H1 (cell line): ENCODE results near the gene SYT10. TPM values are rescaled to one million over a fixed set of nuclear protein-coding genes. Genes with fewer than 3 reads are reported as not detected.
A peak's percentile ranks its signal among the peaks of the same experiment; 100 is the strongest.

ENCODE experiments used
- CTCF ChIA-PET: fragments of 300-600 bp; sonication (Branson Sonifier 250); formaldehyde crosslinking; loops from one replicate; lab custom pipeline; 2021; ENCODE audit not compliant: partially characterized antibody; lab: Charles Lee
- POLR2A ChIA-PET: fragments of 300-600 bp; sonication (Branson Sonifier 250); formaldehyde crosslinking; loops from one replicate; lab custom pipeline; 2021; ENCODE audit warnings: inconsistent platforms; ENCODE audit not compliant: partially characterized antibody; lab: Charles Lee
- DNase-seq, 2 experiments: peaks; one replicate each; pipeline versions ENCODE4 v3.0.0 to v3.0.0-alpha.2; 2010 to 2022; ENCODE audit warnings: low spot score in 2 of 2, low read depth in 1 of 2, mixed read lengths in 1 of 2
- FAIRE-seq: peaks from 2 replicates; lab custom pipeline; 2011; peaks lifted over from hg19 to GRCh38; lab: Jason Lieb, UNC
- H2AFZ ChIP-seq: 2 replicates; pipeline ENCODE4 v1.8.1; 2012; ENCODE audit warnings: low read length, inconsistent platforms
- H2AK5ac ChIP-seq: 2 replicates; pipeline ENCODE4 v1.6.1; 2013; ENCODE audit warnings: low read depth, low read length
- H2BK120ac ChIP-seq: replicated peaks from 2 replicates; pipeline ENCODE3; 2013; ENCODE audit warnings: low read depth, low read length, inconsistent platforms
- H2BK12ac ChIP-seq: 2 replicates; pipeline ENCODE4 v1.6.1; 2013; ENCODE audit warnings: low read depth, low read length
- H2BK15ac ChIP-seq: 2 replicates; pipeline ENCODE4 v1.6.1; 2013; ENCODE audit warnings: low read length
- H2BK20ac ChIP-seq: 2 replicates; pipeline ENCODE4 v1.6.1; 2013; ENCODE audit warnings: low read length
- H2BK5ac ChIP-seq: 2 replicates; pipeline ENCODE4 v1.6.1; 2013; ENCODE audit warnings: low read depth, low read length
- H3K14ac ChIP-seq: 2 replicates; pipeline ENCODE4 v1.6.1; 2013; ENCODE audit warnings: inconsistent platforms; ENCODE audit not compliant: insufficient read length
- H3K18ac ChIP-seq: 2 replicates; pipeline ENCODE4 v1.6.1; 2013; ENCODE audit warnings: low read length; ENCODE audit errors: extremely low read depth
- H3K23ac ChIP-seq: 2 replicates; pipeline ENCODE4 v1.6.1; 2013; ENCODE audit warnings: inconsistent platforms; ENCODE audit not compliant: insufficient read length
- H3K23me2 ChIP-seq: 2 replicates; pipeline ENCODE4 v1.6.1; 2013; ENCODE audit warnings: low read depth, low read length
- H3K27ac ChIP-seq: 2 replicates; pipeline ENCODE4 v1.6.1; 2011; ENCODE audit warnings: low read depth, low read length, inconsistent platforms
- H3K27me3 ChIP-seq, 4 experiments: replicated peaks in 1 of 4; 1 replicate in 1 of 4; 2 replicates in 3 of 4; pipeline versions ENCODE4 v1.6.1 to v1.8.1; 2011 to 2013; ENCODE audit warnings: low read length in 3 of 4, mild to moderate bottlenecking in 3 of 4, inconsistent platforms in 2 of 4, mixed read lengths in 2 of 4, moderate library complexity in 1 of 4; ENCODE audit not compliant: control insufficient read depth in 3 of 4, insufficient read depth in 3 of 4; ENCODE audit errors: extremely low read depth in 1 of 4
- H3K36me3 ChIP-seq, 4 experiments: 2 replicates each; pipeline versions ENCODE4 v1.6.1 to v1.8.1; 2011 to 2013; ENCODE audit warnings: mild to moderate bottlenecking in 4 of 4, low read length in 3 of 4, moderate library complexity in 2 of 4, control low read depth in 1 of 4, inconsistent platforms in 1 of 4; ENCODE audit not compliant: insufficient read depth in 4 of 4, control insufficient read depth in 2 of 4
- H3K4ac ChIP-seq: replicated peaks from 2 replicates; pipeline ENCODE3; 2013; ENCODE audit warnings: low read length, low read depth, mixed read lengths, inconsistent platforms; ENCODE audit not compliant: insufficient read length
- H3K4me1 ChIP-seq, 4 experiments: replicated peaks in 1 of 4; 1 replicate in 1 of 4; 2 replicates in 3 of 4; pipeline versions ENCODE4 v1.6.1 to v1.8.1; 2011 to 2013; ENCODE audit warnings: low read length in 3 of 4, inconsistent platforms in 2 of 4, mixed read lengths in 1 of 4; ENCODE audit not compliant: insufficient read depth in 4 of 4, control insufficient read depth in 3 of 4
- H3K4me2 ChIP-seq, 2 experiments: 2 replicates each; pipeline versions ENCODE4 v1.6.1 to v1.8.1; 2011 to 2013; ENCODE audit warnings: low read depth in 2 of 2, low read length in 2 of 2, control low read depth in 1 of 2, inconsistent platforms in 1 of 2, mild to moderate bottlenecking in 1 of 2; ENCODE audit not compliant: insufficient read depth in 1 of 2
- H3K4me3 ChIP-seq, 4 experiments: fragments of 200-600, 300-600 bp in 1 of 4; sonication (generic), shearing (Covaris generic), sonication (Bioruptor Twin) in 1 of 4; 2 replicates each; pipeline versions ENCODE4 v1.5.1 to v1.8.1; 2011 to 2016; ENCODE audit warnings: low read length in 4 of 4, low read depth in 3 of 4, control low read depth in 2 of 4, inconsistent platforms in 2 of 4, mild to moderate bottlenecking in 2 of 4, mixed read lengths in 1 of 4, moderate library complexity in 1 of 4; ENCODE audit not compliant: insufficient read depth in 2 of 4; ENCODE audit errors: extremely low read depth in 1 of 4
- H3K56ac ChIP-seq: replicated peaks from 2 replicates; pipeline ENCODE3; 2013; ENCODE audit warnings: low read depth, mild to moderate bottlenecking, mixed read lengths, low read length, inconsistent platforms; ENCODE audit not compliant: insufficient read length
- H3K79me1 ChIP-seq: 2 replicates; pipeline ENCODE4 v1.6.1; 2013; ENCODE audit warnings: low read depth, low read length, control low read depth
- H3K79me2 ChIP-seq, 2 experiments: 2 replicates each; pipeline versions ENCODE4 v1.6.1 to v1.8.1; 2012 to 2013; ENCODE audit warnings: low read length in 2 of 2, mild to moderate bottlenecking in 2 of 2, inconsistent platforms in 1 of 2; ENCODE audit not compliant: insufficient read depth in 2 of 2, control insufficient read depth in 1 of 2
- H3K9ac ChIP-seq, 4 experiments: replicated peaks in 1 of 4; 1 replicate in 1 of 4; 2 replicates in 3 of 4; pipeline versions ENCODE4 v1.6.1 to v1.8.1; 2011 to 2013; ENCODE audit warnings: low read depth in 3 of 4, low read length in 3 of 4, control low read depth in 2 of 4, mild to moderate bottlenecking in 2 of 4, moderate library complexity in 2 of 4, inconsistent platforms in 1 of 4; ENCODE audit errors: extremely low read depth in 1 of 4
- H3K9me3 ChIP-seq, 2 experiments: 2 replicates each; pipeline versions ENCODE4 v1.6.1 to v1.8.1; 2012 to 2013; ENCODE audit warnings: mild to moderate bottlenecking in 2 of 2, moderate library complexity in 2 of 2, control low read depth in 1 of 2, inconsistent platforms in 1 of 2, low read depth in 1 of 2, low read length in 1 of 2, mixed read lengths in 1 of 2; ENCODE audit not compliant: insufficient read depth in 2 of 2
- H4K20me1 ChIP-seq, 2 experiments: replicated peaks in 1 of 2; 2 replicates each; pipeline versions ENCODE3 to v1.8.1; 2011 to 2013; ENCODE audit warnings: inconsistent platforms in 2 of 2, low read length in 2 of 2, mild to moderate bottlenecking in 1 of 2; ENCODE audit not compliant: insufficient read depth in 2 of 2, control insufficient read depth in 1 of 2
- H4K5ac ChIP-seq: 2 replicates; pipeline ENCODE4 v1.6.1; 2013; ENCODE audit warnings: low read length, low read depth, mixed read lengths, inconsistent platforms; ENCODE audit not compliant: insufficient read length
- H4K8ac ChIP-seq: 2 replicates; pipeline ENCODE4 v1.8.0; 2013; ENCODE audit warnings: mild to moderate bottlenecking, moderate library complexity, low read length, inconsistent platforms; ENCODE audit not compliant: insufficient read depth; ENCODE audit errors: extremely low read depth
- H4K91ac ChIP-seq: replicated peaks from 2 replicates; pipeline ENCODE3; 2013; ENCODE audit warnings: low read length, mixed read lengths, inconsistent platforms; ENCODE audit not compliant: insufficient read length
- EGR1 ChIP-seq: IDR thresholded peaks from 2 replicates; pipeline ENCODE4 v1.6.1; 2011; ENCODE audit warnings: low read depth, low read length, borderline replicate concordance
- RNF2 ChIP-seq: fragments of 200-900, 300-1000 bp; sonication (generic); IDR thresholded peaks from 2 replicates; pipeline ENCODE4 v1.7.1; 2016; ENCODE audit warnings: borderline replicate concordance, low read depth, mild to moderate bottlenecking, antibody characterized with exemption, low read length; ENCODE audit not compliant: poor library complexity, severe bottlenecking; ENCODE audit errors: missing control alignments
- SUZ12 ChIP-seq: fragments of 200-600 bp; sonication (generic); IDR thresholded peaks from 2 replicates; pipeline ENCODE4 v1.6.1; 2012; ENCODE audit warnings: mild to moderate bottlenecking, inconsistent platforms, low read length, moderate library complexity, mixed read lengths
- TAF1 ChIP-seq: IDR thresholded peaks from 2 replicates; pipeline ENCODE4 v1.6.1; 2011; ENCODE audit warnings: mild to moderate bottlenecking, low read depth, low read length
- WGBS, 2 experiments: shearing (Covaris generic) in 1 of 2; methylation state at CpG; one replicate each; pipeline versions ENCODE4 v1.1.6 to v1.1.7; 2013 to 2015; ENCODE audit warnings: low lambda C conversion rate in 2 of 2, mixed read lengths in 2 of 2, inconsistent platforms in 1 of 2, low coverage in 1 of 2, missing lambda C conversion rate in 1 of 2; ENCODE audit not compliant: insufficient replicate concordance in 2 of 2, insufficient coverage in 1 of 2, insufficient read length in 1 of 2; ENCODE audit errors: extremely low coverage in 1 of 2, missing lambda C conversion rate in 1 of 2; 5-methylcytosine and 5-hydroxymethylcytosine counted together
- polyA plus RNA-seq, 7 experiments: library from polyadenylated mRNA; depleted of rRNA in 3 of 7; stranded (reverse) in 5 of 7; unstranded in 2 of 7; fragments of >200 nt in 5 of 7; fragments of 200-250 nt in 2 of 7; gene quantifications; 1 replicate in 5 of 7; 2 replicates in 1 of 7; 4 replicates in 1 of 7; pipeline versions ENCODE4 v1.2.1 to v1.2.3, GENCODE V29; 2011 to 2013; ENCODE audit warnings: missing spikeins in 2 of 7, mixed read lengths in 2 of 7
- total RNA-seq: library from RNA; stranded (reverse); fragmentation: NEBNext Ultra II Directional; extraction: Animal tissue kit (Norgen Biotek cat#: 25700); gene quantifications from 2 replicates; pipeline ENCODE4 v1.2.1, GENCODE V29; 2021

The SYT10 gene
- total and polyA plus RNA-seq, 2 of the 8 experiments (the other 6 are each of a cell fraction or from before 2014, with no cell fraction given) = 0.97 to 2.6 TPM

DNA sequence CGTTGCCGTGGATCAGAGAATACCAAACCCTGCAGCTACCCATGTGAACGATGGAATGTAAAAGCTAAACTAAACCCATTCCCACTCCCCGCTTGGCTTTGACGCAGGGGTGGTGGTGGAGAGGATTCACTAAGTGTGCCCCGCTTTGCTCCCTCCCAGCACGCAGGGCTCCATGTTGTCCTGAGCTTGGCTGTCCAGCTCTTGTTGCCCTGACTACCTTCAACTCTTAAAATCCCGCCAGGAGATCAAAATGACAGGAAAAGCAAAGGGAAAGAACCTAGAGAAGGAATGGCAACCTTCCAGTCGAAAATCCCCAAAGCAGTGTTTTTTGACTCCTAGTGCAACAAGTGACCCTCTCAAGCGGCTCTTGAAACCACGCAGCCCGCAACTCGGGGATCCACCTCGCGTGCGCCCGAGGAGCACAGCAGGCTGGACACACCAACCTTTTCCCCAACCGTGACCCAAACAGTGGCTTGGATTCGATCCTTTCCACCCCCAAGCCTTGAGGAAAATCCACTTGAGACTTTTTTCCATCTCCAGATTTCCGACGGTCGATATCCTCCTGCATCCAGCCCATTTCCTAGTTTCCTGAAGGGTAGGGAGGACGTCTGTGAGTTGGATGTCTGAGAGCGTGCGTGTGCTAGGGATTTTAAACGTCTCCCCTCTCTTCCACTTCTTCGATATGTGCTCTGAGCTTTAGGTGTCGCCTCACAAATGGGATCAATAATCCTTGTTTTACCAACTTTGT lies 1.4 kb downstream of the SYT10 start:
- Histone ChIP-seq H2BK5ac (no peak overlapping the region), H3K23me2 (peaks cover 13% of the 10 kb centered on the region), H3K56ac (no peak overlapping the region), H2AK5ac (no peak overlapping the region), H4K5ac (no peak overlapping the region), H3K14ac (no peak overlapping the region), H3K27ac (no peak overlapping the region)
- POLR2A ChIA-PET = interaction anchor here (0.8 to 1.7 kb wide), 2 partner anchors 42 to 168 kb away, joined by 3 read pairs; no protein-coding TSS in a partner anchor
- TF ChIP-seq EGR1 (no peak), SUZ12 (peak; percentile 58; the same call in 1 of the 2 replicates), TAF1 (no peak), RNF2 (peak; percentile 10)
- TF ChIP-seq, all 59 proteins: peak for 2
- Histone ChIP-seq H2BK12ac (no peak overlapping the region), H3K4ac (no peak overlapping the region), H3K9ac (peak overlapping the region in 1 of 4 experiments; percentile 24; a peak in 1 of 7 replicates), H3K4me2 (peak overlapping the region; percentile 85 to 100), H3K79me1 (no peaks in the 10 kb centered on the region), H4K8ac (no peak overlapping the region), H3K18ac (no peak overlapping the region; the same call in 1 of the 2 replicates), H2BK15ac (no peak overlapping the region), H2BK120ac (no peak overlapping the region), H3K23ac (no peak overlapping the region), H2BK20ac (no peak overlapping the region), H4K20me1 (no peaks in the 10 kb centered on the region), H3K9me3 (no peaks in the 10 kb centered on the region), H3K4me1 (peaks cover 0 to 6% (median 0%) of the 10 kb centered on the region in 4 experiments; a peak in 2 of 7 replicates), H3K79me2 (0 out of 4 replicates have a peak, but pooled peaks cover 0 to 5% of the 10 kb centered on the region in 2 experiments), H3K4me3 (peak overlapping the region; percentile 58 to 78 (median 73)), H4K91ac (no peak overlapping the region), H2AFZ (0 out of 2 replicates have a peak overlapping the region, but pooled peaks have one; percentile 17), H3K36me3 (no peaks in the 10 kb centered on the region), H3K27me3 (peaks cover 9 to 32% (median 25%) of the 10 kb centered on the region in 4 experiments)
- WGBS, 2 experiments = 34% methylated on average over 28 of the region's 28 CpGs; no CpG with 5 or more reads in 1 of the 2 experiments
- FAIRE-seq = no peak
- CTCF ChIA-PET = interaction anchor here (1.0 to 2.9 kb wide), 2 partner anchors 11 to 77 kb away, joined by 3 to 11 read pairs; no protein-coding TSS in a partner anchor
- no peak for DNase-seq
